ENCODE data around the gene NPBWR2.

- TF ChIP-seq CTCF (IDR thresholded peaks at IDR 0.05) (no peak), POLR2A (IDR thresholded peaks at IDR 0.05) (no peak)
Measured at GRCh38 chr20:64090165-64090564, 17.2 kb downstream of the NPBWR2 start.

Measured in lower leg skin (tissue), 3 donors.